ENCODE results near the gene FAM219A. TPM values are rescaled to one million over a fixed set of nuclear protein-coding genes. Genes with fewer than 3 reads are reported as not detected.

FAM219A gene
- total RNA-seq, 1 experiment from 2014 or later = 38.6 TPM

GRCh38 chr9:34443976-34444375 is 14.4 kb downstream of the FAM219A start:
- POLR2A ChIA-PET = no interaction called here
- Histone ChIP-seq H3K9me3 (ENCODE audit: control insufficient read depth, insufficient read depth, low read depth, low read length) (no peaks in the 10 kb centered on the region), H3K4me3 (ENCODE audit: low read depth in 2 of 2, low read length in 2 of 2) (no peak overlapping the region), H3K36me3 (ENCODE audit: control insufficient read depth, insufficient read depth, low read length) (no peaks in the 10 kb centered on the region), H3K27me3 (ENCODE audit: control insufficient read depth, insufficient read depth, low read length) (no peaks in the 10 kb centered on the region), H3K27ac (ENCODE audit: low read length) (no peak overlapping the region), H3K4me1 (ENCODE audit: control insufficient read depth, insufficient read depth, low read length) (no peaks in the 10 kb centered on the region)
- in situ Hi-C loops (cut with HindIII; ENCODE audit: low pct_unique_long_range_greater_than_20kb, low sequenced_read_pairs) (no loop called here), intact Hi-C loops (cut with micrococcal nuclease; ENCODE audit: unreplicated experiment) (no loop called here)
- no TSS peak for BruUV-seq (replicated peaks)
- ATAC-seq = no peak
- TF ChIP-seq, protein P1, sequence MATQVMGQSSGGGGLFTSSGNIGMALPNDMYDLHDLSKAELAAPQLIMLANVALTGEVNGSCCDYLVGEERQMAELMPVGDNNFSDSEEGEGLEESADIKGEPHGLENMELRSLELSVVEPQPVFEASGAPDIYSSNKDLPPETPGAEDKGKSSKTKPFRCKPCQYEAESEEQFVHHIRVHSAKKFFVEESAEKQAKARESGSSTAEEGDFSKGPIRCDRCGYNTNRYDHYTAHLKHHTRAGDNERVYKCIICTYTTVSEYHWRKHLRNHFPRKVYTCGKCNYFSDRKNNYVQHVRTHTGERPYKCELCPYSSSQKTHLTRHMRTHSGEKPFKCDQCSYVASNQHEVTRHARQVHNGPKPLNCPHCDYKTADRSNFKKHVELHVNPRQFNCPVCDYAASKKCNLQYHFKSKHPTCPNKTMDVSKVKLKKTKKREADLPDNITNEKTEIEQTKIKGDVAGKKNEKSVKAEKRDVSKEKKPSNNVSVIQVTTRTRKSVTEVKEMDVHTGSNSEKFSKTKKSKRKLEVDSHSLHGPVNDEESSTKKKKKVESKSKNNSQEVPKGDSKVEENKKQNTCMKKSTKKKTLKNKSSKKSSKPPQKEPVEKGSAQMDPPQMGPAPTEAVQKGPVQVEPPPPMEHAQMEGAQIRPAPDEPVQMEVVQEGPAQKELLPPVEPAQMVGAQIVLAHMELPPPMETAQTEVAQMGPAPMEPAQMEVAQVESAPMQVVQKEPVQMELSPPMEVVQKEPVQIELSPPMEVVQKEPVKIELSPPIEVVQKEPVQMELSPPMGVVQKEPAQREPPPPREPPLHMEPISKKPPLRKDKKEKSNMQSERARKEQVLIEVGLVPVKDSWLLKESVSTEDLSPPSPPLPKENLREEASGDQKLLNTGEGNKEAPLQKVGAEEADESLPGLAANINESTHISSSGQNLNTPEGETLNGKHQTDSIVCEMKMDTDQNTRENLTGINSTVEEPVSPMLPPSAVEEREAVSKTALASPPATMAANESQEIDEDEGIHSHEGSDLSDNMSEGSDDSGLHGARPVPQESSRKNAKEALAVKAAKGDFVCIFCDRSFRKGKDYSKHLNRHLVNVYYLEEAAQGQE (IDR thresholded peaks at IDR 0.05; ENCODE audit: insufficient read depth in 1 of 2, low read depth in 2 of 2, low read length in 1 of 2) = no peak
- TF ChIP-seq CTCF (IDR thresholded peaks at IDR 0.05) (no peak), SIN3A (IDR thresholded peaks at IDR 0.05; ENCODE audit: borderline replicate concordance, insufficient read depth, low read depth, low read length) (no peak), TCF7L2 (IDR thresholded peaks at IDR 0.05; ENCODE audit: low read depth, low read length) (no peak), POLR2AphosphoS5 (IDR thresholded peaks at IDR 0.05; ENCODE audit: low read depth, low read length) (no peak)
- CTCF ChIA-PET = interaction anchor here (0.9 kb wide), 1 partner anchor 104 kb away, joined by 4 read pairs; no protein-coding TSS in a partner anchor
- no peak for DNase-seq (ENCODE audit: low read depth, low spot score)

DNA sequence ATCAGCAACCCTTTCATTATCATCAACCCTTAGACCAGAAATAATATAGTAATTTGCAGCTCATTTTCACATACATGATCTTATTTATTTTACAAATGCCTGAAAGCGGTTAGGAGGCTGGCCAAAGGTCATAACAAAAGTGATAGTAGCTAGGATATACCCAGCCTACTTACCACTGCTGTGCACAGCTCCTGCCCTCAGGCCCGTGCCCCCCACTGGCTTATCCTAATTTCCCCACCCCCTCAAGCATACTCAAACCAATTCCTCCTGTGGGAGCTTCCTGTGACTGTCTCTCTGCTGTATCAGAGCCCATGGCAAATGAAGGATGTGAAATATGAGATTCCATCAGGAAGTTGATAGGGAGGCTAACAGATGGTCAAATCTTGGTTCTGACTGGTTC is 14.8 kb downstream of the FAM219A start:
- Histone ChIP-seq H3K4me3 (ENCODE audit: low read depth in 2 of 2, low read length in 2 of 2) (no peak overlapping the region), H3K4me1 (ENCODE audit: control insufficient read depth, insufficient read depth, low read length) (no peaks in the 10 kb centered on the region), H3K36me3 (ENCODE audit: control insufficient read depth, insufficient read depth, low read length) (no peaks in the 10 kb centered on the region), H3K9me3 (ENCODE audit: control insufficient read depth, insufficient read depth, low read depth, low read length) (no peaks in the 10 kb centered on the region), H3K27ac (ENCODE audit: low read length) (no peak overlapping the region), H3K27me3 (ENCODE audit: control insufficient read depth, insufficient read depth, low read length) (no peaks in the 10 kb centered on the region)
- BruUV-seq (replicated peaks) = no TSS peak
- intact Hi-C loops (cut with micrococcal nuclease; ENCODE audit: unreplicated experiment) (no loop called here), in situ Hi-C loops (cut with HindIII; ENCODE audit: low pct_unique_long_range_greater_than_20kb, low sequenced_read_pairs) (no loop called here)
- DNase-seq (ENCODE audit: low read depth, low spot score) = no peak
- POLR2A ChIA-PET = no interaction called here
- TF ChIP-seq CTCF (IDR thresholded peaks at IDR 0.05) = no peak
- no peak for TF ChIP-seq SIN3A (IDR thresholded peaks at IDR 0.05; ENCODE audit: borderline replicate concordance, insufficient read depth, low read depth, low read length)
- no peak for TF ChIP-seq TCF7L2 (IDR thresholded peaks at IDR 0.05; ENCODE audit: low read depth, low read length)
- no peak for TF ChIP-seq POLR2AphosphoS5 (IDR thresholded peaks at IDR 0.05; ENCODE audit: low read depth, low read length)
- TF ChIP-seq, protein P1 (IDR thresholded peaks at IDR 0.05; ENCODE audit: insufficient read depth in 1 of 2, low read depth in 2 of 2, low read length in 1 of 2) = no peak
- CTCF ChIA-PET = interaction anchor here (0.9 kb wide), 1 partner anchor 104 kb away, joined by 4 read pairs; no protein-coding TSS in a partner anchor
- ATAC-seq = no peak
